ENCODE data around the gene FCN3.

GRCh38 chr1:27410709-27411108 is 36.1 kb upstream of the FCN3 start:
- TF ChIP-seq EZH2 (IDR thresholded peaks at IDR 0.05; ENCODE audit: borderline replicate concordance) (no peak), CTCF (IDR thresholded peaks at IDR 0.05; ENCODE audit: poor library complexity) (no peak)

Data from hepatocyte (in vitro differentiated cells).